ENCODE data around the gene SLC51B. TPM values are rescaled to one million over a fixed set of nuclear protein-coding genes. Genes with fewer than 3 reads are reported as not detected.
A peak's percentile ranks its signal among the peaks of the same experiment; 100 is the strongest.
"Not testable (repeated sequence)": the region's sequence is repeated elsewhere in the genome, so short reads cannot be mapped to it uniquely, and the experiment has no call there.

Gene SLC51B
- total RNA-seq, 1 donor from 2014 or later, result not detected

DNA sequence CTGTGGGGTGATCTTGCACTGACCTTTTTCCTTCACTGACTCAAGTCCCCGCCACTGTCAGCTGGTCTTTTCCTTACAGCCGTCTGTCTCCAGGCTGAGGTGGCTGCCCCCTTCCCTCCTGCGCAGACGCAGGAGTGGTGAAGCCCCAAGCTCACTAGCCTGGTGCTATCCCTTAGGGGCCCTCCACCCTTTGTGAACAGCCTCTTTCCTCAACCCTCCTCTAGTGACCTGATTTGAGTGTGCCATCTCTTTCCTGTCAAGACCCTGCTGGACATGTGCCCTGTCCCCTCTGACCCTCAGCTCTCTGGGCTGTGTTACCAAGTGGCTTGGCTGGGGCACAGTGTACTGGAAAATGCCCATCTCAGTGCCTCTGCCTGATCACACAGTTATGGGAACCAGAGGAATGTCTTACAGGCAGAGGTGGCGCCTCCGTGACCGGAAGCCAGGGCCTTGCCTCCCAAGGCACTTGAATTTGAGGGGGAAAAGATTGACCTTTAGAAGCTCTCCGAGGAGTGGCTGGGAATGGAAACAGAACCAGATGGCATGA lies 40.1 kb downstream of the SLC51B start:
- ATAC-seq, result no peak

DNA sequence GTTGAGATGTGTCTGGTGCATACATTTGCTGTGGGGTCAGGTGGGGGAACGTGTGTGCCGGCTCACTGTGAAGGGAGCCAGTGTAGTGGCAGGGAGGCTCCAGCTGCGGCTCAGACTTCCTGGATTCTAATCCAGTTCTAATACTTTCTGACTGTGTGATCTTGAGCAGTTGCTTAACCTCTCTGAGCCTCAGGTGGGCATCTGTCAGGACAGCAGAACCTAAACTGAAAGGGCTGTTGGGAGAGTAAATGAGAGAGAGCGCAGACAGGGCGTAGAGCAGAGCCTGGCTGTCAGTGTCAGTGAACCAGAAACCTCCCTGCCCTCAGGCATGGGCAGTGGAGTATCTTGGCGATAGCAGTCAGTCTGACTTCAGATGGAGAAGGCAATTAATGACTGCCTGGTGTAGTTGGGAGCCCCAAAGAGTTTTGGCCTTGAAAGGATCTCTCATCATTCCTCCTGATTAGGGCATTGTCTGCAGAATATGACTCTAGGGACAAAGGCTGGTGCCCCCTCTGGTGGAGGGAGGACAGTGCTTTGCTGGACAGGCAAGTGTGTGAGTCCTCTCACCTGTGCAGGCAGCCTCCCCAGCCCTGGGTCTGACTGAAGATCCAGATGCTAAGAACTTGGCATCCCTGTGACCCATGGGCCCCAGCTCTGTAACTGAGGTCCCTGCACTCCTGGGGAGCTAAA lies 40.9 kb downstream of the SLC51B start:
- peak; percentile 21 for ATAC-seq

DNA sequence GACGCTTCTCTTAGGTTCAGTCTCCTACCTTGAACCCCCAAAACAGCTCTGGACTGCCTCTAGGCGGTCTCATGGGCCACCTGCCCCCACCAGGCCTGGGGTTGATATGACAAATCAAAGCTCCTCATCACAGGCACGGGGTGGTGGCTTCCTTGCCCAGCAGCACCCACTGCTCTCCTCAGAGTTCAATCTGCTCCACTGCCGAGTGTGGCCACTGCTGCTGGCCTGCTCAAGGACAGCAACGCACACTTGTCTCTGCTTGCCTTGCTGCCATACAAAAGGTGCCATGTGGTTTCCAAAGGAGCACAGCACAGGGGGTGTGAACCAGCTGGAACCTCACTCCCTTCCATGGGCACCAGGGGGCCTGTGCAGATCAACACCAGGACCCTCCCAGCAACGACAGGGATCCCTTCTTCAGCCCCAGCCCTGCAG lies 41.5 kb downstream of the SLC51B start:
- ATAC-seq, result peak; percentile 30

- ATAC-seq, result no peak
These were observed 42.2 kb downstream of the SLC51B start for GRCh38 chr15:65087411-65087810.

DNA sequence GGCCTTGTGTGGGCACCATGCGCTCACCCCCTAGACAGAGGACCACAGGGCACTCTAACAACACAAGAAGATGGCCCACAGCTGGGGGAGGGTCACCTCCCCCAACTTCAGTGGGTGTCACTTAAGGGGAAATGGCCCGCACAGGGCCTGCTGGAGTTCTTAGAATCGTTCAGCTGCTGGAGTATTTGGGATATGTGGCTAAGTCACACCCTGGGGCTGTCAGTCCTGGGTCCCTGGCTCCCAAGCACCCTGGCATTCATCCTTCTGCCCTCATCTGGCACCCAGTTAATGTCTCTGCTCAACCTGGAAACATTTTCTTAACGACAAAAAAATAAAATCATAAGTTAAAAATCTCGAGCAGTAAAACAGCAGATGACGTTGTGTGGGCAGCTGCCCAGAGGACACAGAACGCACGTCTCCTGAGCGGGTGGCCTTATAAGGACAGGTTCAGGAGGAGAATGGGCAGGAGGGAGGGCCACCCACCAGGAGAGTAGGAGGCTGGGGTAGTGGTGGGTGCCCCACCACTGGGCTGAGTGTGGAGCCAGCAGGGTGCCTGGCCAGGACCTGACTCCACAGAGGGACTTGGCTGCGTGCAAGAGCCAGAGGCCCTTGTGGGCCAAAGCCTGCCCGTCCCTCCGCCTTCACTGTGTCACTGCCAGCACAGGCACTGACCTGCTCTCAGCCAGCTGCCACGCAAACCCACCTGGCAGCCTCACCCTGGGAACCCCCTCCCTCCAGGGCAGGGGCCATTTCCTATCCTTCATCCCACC lies 42.9 kb downstream of the SLC51B start:
- peak; percentile 14 for ATAC-seq

GRCh38 chr15:65088643-65089021 lies 43.4 kb downstream of the SLC51B start:
- peak; percentile 5 for ATAC-seq

DNA sequence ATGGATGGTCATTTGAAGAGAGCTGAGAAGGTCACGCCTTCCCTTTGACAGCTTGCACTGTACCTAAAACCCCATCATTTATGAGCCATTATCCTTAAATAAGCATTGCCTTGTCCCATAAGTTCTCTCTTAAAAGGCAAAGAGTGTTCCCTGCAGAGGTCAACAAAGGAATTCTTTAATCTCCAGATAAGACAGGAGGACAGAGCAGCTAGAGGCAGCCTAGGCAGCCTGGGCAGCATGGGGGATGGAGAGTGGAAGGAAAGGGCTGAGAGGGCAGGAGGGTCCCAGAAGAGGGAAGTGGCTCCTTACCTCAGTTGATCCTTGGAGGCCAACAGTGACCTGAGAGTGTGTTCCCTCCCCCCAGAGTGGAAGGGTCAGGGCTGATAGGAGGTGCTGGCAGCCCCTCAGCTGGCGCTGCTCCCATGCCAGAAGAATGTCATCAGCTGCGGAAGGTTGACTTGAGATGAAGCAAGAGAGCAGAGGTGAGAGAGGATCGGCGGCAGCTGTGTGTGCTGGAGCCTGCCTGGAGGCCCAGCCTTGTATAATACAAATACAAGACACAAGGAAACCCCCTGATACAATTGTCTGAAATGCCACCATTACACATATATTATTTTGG lies 44.1 kb downstream of the SLC51B start:
- no peak for ATAC-seq

DNA sequence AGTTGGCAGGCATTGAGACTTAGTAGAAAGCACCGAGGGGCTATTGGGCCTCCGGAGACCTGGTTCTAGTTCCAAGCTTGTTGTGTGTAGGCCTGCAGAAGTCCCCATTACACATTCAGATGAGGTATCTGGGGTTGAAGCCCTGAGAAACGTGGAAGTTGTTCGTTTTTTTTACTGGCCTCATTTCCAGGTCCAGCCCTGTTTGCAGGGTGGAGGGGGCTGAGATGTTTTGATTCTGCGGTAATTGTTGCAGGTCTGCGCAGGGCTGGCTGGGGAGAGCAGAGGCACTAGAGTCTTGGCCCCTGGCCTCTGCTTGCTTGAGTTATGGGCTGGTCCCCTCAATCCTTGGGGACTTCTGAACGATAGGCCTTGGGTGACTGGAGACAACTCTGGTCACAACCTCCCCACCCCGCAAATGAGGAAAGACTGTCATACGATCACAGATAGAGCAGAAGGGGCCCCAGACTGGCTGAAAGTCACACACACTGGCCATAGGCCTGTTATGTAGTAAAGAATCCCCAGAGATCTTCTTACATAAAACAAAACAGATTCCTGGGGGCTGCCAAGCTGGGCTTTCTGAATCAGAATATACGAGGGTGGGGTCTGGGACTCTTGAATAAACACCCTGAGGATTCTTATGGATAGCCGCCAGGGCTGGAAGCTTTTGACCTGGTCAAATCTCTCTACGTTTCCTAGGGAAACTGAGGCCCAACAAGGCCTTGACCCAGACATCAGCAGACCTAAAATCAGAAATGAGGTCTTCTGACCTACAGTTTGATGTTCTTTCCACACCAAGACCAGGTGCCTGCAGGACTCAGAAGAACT lies 47.0 kb downstream of the SLC51B start:
- ATAC-seq, result no peak

DNA sequence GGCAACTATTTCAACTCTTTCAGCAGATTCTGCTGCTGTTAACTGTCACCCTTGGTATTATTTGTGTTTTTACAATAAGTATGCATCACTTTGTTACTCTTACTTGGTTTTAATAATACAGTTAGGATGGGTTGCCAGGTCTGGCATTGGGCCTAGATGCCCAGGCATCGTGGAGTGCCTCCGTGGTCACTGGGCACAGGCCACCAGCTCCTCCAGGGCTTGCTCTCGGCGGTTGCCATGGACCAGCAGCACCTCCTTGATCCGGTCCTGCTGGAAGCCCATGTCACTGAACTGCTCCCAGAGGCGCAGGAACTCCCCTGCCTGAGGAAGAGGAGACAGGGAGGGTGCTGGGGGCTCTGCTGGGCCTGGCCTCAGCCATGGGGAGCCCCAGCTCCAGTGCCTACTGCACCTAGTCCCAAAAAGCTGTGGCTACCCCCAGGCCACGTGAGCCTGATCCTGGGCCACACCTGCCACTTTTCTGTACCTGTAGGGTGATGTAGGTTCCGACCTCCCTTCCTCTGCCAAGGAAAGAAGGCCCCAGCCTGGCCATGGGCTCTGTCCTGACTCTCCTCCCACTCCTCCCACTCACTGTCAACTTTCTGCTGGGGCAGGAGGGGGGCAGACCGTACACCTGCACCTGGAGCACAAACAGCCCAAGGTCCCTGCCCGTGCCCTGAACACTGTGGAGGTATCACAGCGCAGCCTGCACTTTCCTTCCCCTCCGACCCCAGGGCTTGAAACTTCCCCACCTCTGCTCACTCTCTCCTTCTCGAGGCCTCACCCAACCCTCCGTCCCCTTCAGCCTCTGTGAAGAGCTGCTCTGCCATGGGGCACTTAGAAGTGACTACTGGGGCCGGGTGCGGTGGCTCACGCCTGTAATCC lies 48.0 kb downstream of the SLC51B start:
- no peak for ATAC-seq

- ATAC-seq, result not testable (repeated sequence)
These were observed 48.6 kb downstream of the SLC51B start for GRCh38 chr15:65093793-65094170.

- no peak for ATAC-seq
These were observed 49.3 kb downstream of the SLC51B start for GRCh38 chr15:65094294-65094995.

DNA sequence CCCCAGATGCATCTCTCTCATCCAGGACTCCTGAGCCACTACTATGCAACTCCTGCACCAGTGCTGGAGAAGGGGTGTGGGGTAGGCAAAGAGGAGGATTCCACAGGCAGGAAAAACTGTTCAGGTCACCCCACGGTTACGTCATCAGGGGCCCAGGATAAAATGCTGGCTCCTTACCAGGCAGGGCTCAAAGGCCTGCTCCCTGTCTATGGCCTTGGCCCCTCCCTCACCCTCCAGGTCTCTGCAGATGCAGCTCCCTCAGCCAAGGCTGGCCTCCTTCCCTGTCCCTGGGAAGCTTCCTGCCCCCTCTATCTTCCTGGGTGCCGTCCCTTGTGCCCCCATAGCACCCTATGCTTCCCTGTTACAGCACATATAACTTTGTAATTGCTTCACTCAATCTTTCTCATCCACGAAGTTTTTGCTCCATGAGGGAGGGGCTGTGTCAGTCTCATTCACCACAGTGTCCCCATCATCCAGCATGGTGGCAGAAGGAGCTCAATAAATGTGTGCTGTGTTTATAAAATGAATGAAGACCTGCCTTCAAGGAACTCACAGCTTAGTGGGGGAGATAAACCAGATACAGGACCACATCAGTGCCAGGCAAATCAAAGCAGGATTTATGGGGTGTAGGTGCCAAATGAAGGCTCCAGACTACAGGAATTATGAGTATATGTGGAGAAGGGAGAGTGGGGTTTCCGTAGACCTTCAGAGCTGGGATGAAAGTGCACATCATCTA lies 50.0 kb downstream of the SLC51B start:
- peak; percentile 22 for ATAC-seq

DNA sequence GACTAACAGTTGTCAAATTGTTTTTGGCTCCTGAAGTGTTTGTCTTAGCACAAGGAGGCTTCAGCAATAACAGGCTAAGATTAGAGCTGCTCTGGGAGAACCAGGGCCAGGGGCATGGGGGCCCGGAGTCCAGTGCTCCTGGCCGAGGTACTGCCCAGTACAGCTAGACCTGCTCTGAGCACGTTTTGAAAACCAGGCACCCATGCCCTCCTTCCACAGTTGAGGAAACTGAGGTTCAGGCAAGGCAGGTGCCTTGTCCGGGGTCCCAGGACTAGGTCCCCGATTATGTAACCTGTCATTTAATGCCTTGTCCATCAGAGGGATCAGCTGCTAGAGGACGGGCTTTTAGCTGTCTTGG lies 50.5 kb downstream of the SLC51B start:
- no peak for ATAC-seq

- ATAC-seq, result no peak
These were observed 51.5 kb downstream of the SLC51B start for GRCh38 chr15:65096481-65097385.

DNA sequence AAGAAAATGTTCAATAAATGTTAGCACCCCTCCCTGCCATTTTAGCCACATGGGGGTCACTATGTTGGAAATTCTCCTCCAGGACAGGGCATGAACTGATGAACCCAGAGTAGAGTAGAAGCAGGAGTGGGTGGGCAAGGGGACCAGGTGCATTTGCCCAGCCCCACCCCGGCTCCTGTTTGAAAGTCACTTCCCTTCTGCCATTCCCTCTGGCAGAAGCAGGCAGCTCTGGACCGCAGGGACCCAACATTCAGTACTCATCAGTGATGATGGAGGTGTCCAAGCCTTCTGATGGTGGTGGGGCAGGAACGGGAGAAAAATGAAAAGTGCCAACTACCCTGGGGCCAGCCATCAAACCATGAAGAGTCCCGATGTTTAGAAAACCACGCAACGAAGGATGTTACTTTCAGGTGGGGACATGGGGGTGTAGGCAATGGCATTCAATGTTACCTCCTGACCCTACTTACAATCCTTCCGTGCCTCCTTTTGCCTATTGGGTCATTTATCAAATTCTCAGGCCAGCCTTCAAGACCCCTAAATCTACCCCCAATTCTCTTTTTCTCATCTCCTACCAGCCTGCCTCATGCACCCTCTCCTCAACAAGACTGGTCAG lies 52.6 kb downstream of the SLC51B start:
- no peak for ATAC-seq

GRCh38 chr15:65099336-65099735 lies 54.1 kb downstream of the SLC51B start:
- no peak for ATAC-seq

- ATAC-seq, result not testable (repeated sequence)
These were observed 54.6 kb downstream of the SLC51B start for GRCh38 chr15:65099801-65100200.

DNA sequence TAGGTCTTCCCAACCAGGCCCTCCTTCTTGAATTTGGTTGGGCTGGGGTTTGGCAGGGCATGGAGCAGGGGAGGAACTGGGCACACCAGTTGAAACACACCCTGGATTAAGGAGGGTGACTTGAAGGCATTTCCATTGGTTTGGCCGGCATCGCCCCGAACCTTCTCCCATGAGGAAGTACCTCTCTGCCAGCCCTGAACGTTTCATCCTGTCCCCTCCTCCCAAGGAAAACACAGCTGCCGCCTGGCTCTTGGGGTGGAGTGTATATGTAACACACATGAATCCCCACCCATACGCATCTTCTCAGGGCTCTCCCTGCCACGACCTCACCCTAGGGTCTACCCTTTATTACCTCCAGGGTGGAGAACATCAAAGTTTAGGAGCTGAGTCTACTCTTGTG lies 55.3 kb downstream of the SLC51B start:
- peak; percentile 83 for ATAC-seq

Data from esophagus mucosa (tissue), 1 donor.